HUES6 (cell line): Measurements from ENCODE around the gene CFAP251.

Experiments
- H3K27ac ChIP-seq: 2 replicates; pipeline ENCODE4 v1.7.0; 2013; ENCODE audit warnings: low read depth, mild to moderate bottlenecking, low read length, inconsistent platforms
- H3K27me3 ChIP-seq: 2 replicates; pipeline ENCODE4 v1.6.1; 2013; ENCODE audit warnings: low read length; ENCODE audit not compliant: control insufficient read depth, insufficient read depth
- H3K36me3 ChIP-seq: 2 replicates; pipeline ENCODE4 v1.6.1; 2013; ENCODE audit warnings: low read length; ENCODE audit not compliant: control insufficient read depth, insufficient read depth
- H3K4me1 ChIP-seq: 2 replicates; pipeline ENCODE4 v1.6.1; 2013; ENCODE audit warnings: low read length; ENCODE audit not compliant: control insufficient read depth, insufficient read depth
- H3K4me3 ChIP-seq: 2 replicates; pipeline ENCODE4 v1.5.1; 2013; ENCODE audit warnings: low read depth, low read length
- H3K9ac ChIP-seq: one replicate; pipeline ENCODE4 v1.6.1; 2013; ENCODE audit warnings: mild to moderate bottlenecking, low read length
- H3K9me3 ChIP-seq: 2 replicates; pipeline ENCODE4 v1.6.1; 2013; ENCODE audit warnings: low read depth, low read length; ENCODE audit not compliant: control insufficient read depth, insufficient read depth

The CFAP251 gene

DNA sequence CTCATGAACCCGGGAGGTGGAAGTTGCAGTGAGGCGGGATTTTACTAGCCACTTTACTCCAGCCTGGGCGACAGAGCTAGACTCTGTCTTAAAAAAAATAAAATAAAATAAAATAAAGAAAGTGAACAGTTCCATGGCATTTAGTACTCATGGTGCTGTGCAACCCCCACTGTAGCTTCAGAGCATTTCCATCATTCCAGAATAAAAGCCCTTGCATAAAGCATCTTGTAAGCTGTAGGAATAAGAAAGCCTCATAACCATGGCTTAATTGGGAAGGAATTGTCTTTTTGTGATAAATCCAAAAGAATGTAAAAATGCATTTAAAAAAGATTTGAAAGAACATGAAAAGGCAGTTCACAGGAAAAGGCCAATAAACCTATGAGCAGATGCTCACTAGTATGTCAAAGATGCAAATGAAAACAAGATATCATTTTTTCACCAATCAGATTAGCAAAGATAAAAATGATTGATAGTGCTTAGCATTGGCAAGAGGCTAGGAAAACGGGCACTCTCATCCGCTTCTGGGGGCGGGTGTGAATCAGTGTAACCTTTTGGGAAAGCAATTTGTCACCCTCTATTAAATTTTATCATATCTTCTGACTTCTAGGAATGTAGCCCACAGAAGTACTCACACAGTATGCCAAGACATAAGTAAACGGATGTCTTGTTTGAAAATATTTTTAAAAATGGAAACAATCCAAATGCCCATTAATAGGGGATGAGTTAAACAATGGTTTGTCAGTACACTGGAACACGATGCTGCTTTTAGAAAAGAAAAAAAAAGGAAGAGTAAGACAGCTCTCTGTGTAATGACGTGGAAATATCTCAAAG is 46.6 kb downstream of the CFAP251 start:
- Histone ChIP-seq H3K9ac (no peak overlapping the region), H3K4me3 (no peak overlapping the region), H3K36me3 (no peaks in the 10 kb centered on the region), H3K4me1 (no peaks in the 10 kb centered on the region), H3K9me3 (no peaks in the 10 kb centered on the region), H3K27ac (no peak overlapping the region), H3K27me3 (no peaks in the 10 kb centered on the region)

DNA sequence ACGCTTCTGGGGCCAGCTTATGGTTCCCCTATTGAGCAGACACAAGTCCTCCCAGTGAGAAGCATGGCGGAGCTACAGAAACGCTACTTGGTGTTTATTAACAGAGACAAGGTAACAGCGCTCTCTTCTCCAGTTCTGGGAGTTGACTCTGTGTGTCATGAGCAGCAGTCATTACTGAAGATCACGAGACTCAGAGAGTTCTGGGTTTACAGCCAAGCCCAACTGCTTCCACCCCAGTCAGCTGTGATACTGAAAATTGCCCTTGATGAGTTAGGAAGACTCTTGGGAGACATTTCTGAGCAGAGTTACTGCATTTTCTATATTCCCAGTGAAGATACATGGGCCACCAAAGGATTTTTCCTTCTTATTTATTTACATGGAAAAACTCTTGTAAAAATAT is 48.6 kb downstream of the CFAP251 start:
- Histone ChIP-seq H3K9me3 (no peaks in the 10 kb centered on the region), H3K36me3 (no peaks in the 10 kb centered on the region), H3K9ac (no peak overlapping the region), H3K4me3 (no peak overlapping the region), H3K4me1 (no peaks in the 10 kb centered on the region), H3K27me3 (no peaks in the 10 kb centered on the region), H3K27ac (no peak overlapping the region)

DNA sequence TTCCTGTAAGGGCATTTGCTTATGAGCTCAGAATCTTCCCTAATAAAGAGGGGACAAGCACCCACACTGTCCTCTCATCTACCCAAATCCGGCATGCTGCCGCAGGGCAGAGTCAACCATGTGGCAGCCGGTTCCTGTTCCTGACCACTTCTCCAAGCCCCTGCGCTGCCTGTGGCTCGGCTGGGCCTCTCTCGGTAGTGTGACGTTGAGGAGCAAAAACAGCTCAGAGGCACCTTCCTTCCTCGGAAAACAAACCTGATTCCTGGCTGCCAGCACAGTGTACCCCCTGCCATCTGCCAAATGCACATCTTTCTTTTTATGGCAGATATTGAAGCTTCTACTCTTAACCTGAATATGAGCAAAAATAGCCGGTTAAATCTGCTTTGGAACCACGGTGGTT is 50.5 kb downstream of the CFAP251 start:
- H3K27me3 ChIP-seq = no peaks in the 10 kb centered on the region
- no peak overlapping the region for H3K9ac ChIP-seq
- no peak overlapping the region for H3K4me3 ChIP-seq
- no peaks in the 10 kb centered on the region for H3K4me1 ChIP-seq
- H3K36me3 ChIP-seq = no peaks in the 10 kb centered on the region
- no peak overlapping the region for H3K27ac ChIP-seq
- H3K9me3 ChIP-seq = peaks cover 11% of the 10 kb centered on the region

DNA sequence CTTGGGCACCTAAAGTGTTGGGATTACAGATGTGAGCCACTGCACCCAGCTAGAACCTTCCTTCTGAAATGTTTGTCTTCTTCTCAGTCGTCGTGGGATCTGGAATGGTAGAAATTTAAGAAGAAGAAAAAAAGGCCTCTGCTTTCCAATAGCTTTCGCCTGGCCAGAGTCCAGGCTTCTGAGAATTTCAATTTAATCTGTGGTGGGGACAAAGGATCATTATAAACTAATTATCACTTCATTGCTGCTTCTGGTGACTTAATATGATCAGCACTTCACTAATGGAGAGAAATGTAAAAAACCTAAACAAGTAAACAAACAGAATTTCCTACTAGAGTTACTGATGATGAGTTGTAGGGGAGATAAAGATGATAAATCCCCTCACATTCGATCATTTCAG is 51.3 kb downstream of the CFAP251 start:
- Histone ChIP-seq H3K4me3 (no peak overlapping the region), H3K27ac (no peak overlapping the region), H3K36me3 (no peaks in the 10 kb centered on the region), H3K27me3 (no peaks in the 10 kb centered on the region), H3K4me1 (no peaks in the 10 kb centered on the region), H3K9me3 (peaks cover 16% of the 10 kb centered on the region), H3K9ac (no peak overlapping the region)

DNA sequence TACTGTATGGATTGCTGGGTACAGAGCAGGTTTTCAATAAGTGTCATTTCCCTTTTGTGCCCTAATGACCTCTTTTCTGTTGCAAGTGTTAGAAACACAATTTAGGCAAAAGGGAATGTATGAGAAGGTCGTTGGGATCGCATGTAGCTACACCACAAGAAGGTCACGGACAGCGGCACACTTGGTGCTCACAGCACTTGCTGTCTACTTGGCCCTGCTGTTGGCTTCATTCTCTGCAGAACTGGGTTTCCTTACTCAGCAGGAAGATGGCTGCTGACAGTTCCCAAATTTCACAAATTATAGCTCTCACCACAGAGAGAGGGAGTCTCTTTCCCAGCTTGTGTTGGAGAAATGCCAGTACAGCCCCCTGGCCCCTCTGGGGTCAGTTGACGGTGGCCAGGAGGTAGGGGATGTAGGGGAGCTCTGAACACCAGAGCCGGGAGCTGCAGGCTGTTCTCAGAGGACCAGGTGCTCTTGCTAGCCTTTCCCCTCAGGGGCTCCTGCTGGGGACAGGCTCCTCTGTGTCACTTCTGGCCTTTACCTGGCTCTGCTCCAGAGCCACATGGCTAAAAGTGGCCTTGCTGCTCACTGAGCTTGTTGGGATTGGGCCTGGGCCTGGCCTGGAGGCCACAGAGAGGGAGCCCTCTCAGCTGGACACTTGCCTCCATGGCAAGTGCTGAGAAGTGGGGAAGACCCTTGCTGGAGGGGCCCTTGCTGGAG is 52.3 kb downstream of the CFAP251 start:
- H3K4me3 ChIP-seq = no peak overlapping the region
- no peak overlapping the region for H3K9ac ChIP-seq
- no peaks in the 10 kb centered on the region for H3K4me1 ChIP-seq
- peaks cover 16% of the 10 kb centered on the region for H3K9me3 ChIP-seq
- H3K27me3 ChIP-seq = no peaks in the 10 kb centered on the region
- no peak overlapping the region for H3K27ac ChIP-seq
- no peaks in the 10 kb centered on the region for H3K36me3 ChIP-seq

DNA sequence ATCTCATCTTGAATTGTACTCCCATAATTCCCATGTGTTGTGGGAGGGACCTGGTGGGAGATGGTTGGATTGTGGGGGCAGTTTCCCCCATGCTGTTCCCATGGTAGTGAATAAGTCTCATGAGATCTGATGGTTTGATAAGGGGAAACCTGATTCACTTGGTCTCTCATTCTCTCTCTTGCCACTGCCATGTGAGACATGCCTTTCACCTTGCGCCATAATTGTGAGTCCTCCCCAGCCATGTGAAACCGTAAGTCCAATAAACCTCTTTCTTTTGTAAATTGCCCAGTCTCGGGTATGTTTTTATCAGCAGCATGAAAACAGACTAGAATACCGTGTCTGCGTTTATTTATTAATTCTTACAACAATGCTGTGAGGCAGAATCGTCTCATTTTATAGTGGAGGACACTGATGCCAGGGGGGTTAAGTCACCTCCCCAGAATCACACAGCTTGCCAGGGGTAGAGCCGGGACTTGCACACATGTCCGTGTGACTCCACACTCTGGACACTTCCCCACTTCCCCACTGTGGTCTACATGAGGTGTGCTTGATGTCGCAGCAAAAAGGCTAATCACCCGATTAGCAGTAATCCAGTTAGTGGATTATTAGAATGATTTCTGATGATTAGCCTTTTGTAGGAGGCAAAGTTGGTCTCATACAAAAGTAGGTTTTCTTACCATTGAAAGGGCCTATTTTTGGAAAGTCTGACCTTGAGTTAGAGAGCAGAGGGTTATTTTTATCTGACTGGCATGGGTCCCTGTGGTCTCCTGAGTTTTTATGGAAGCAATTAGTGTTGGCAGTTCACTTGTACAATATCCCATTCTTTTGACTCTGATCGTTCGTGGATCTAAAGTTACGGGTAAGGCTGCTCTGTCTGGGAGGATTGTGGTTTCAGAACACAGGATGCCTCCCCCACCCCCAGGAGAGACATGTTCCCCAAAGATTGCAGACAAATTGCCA is 55.9 kb downstream of the CFAP251 start:
- no peak overlapping the region for H3K4me3 ChIP-seq
- H3K27me3 ChIP-seq = no peaks in the 10 kb centered on the region
- H3K9ac ChIP-seq = no peak overlapping the region
- H3K27ac ChIP-seq = no peak overlapping the region
- H3K9me3 ChIP-seq = peaks cover 16% of the 10 kb centered on the region
- H3K4me1 ChIP-seq = no peaks in the 10 kb centered on the region; the same call in 1 of the 2 replicates
- H3K36me3 ChIP-seq = no peaks in the 10 kb centered on the region

DNA sequence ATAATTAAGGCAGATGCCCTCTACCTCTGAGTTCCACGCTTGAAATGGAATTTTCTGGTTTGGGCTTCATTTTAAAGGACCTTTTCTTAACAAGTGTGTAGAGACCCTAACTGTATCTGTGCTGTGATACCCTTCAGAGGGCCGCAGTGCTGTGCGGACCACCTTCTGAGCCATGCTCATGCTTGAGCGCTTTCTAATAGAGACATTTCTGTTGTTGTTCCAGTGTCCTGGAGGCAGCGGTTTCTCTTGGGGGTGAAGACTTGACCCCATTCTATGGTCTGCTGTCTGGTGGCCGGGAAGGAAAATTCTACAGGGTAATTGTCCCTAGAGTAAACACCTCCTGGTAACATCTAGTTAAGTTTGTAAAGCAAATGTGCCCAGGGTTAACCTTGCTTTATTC is 56.6 kb downstream of the CFAP251 start:
- Histone ChIP-seq H3K36me3 (no peaks in the 10 kb centered on the region), H3K4me1 (no peaks in the 10 kb centered on the region; the same call in 1 of the 2 replicates), H3K27ac (no peak overlapping the region), H3K9ac (no peak overlapping the region), H3K4me3 (no peak overlapping the region), H3K27me3 (no peaks in the 10 kb centered on the region), H3K9me3 (peaks cover 16% of the 10 kb centered on the region)

DNA sequence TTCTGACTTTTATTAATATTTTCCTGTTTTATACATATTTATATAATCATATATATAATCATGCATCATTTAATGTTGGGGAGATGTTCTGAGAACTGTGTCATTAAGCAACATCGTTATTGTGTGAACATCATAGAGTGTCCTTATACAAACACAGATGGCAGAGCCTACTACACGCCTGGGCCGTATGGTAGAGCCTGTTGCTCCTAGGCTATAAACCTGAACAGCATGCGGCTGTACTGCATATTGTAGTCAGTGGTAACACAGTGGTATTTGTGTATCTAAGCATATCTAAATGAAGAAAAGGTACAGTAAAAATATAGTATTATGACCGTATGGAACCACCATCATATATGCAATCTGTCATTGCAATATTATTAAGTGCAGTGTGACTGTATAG is 58.6 kb downstream of the CFAP251 start:
- Histone ChIP-seq H3K4me3 (no peak overlapping the region), H3K9ac (no peak overlapping the region), H3K27me3 (no peaks in the 10 kb centered on the region), H3K9me3 (peaks cover 16% of the 10 kb centered on the region), H3K27ac (no peak overlapping the region), H3K4me1 (peaks cover 3% of the 10 kb centered on the region), H3K36me3 (no peaks in the 10 kb centered on the region)

DNA sequence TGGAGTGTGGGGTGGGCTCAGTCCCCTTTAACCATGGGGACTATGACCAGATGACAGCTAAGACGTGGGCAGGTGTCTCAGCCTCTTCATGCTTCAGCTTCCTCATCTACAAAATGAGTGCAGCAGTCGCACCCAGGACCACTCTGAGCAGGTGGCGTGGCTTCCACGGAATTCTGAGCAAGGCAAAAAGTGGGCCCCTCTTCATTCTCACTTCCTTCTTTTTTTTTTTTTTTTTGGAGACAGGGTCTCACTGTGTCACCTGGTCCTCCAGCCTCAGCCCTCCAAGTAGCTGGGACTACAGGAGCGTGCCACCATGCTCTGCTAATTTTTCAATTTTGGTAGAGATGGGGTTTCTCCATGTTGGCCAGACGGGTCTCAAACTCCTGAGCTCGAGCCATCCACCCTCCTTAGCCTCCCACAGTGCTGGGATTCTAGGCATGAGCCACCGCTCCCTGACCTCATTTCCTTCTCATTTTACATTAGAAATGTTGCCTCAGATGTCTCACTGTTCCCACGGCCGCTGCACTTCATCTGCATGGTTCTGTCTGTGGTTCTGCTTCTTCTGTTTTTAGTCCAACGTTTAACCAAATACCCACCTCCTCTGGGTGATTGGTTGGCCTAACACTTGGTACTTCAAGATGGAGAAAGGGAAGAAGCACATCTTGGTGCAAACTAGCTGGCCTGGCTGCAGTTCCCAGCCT is 61.9 kb downstream of the CFAP251 start:
- Histone ChIP-seq H3K36me3 (no peaks in the 10 kb centered on the region), H3K4me3 (no peak overlapping the region), H3K4me1 (peaks cover 3% of the 10 kb centered on the region), H3K27me3 (no peaks in the 10 kb centered on the region), H3K9me3 (no peaks in the 10 kb centered on the region), H3K9ac (no peak overlapping the region), H3K27ac (no peak overlapping the region)

DNA sequence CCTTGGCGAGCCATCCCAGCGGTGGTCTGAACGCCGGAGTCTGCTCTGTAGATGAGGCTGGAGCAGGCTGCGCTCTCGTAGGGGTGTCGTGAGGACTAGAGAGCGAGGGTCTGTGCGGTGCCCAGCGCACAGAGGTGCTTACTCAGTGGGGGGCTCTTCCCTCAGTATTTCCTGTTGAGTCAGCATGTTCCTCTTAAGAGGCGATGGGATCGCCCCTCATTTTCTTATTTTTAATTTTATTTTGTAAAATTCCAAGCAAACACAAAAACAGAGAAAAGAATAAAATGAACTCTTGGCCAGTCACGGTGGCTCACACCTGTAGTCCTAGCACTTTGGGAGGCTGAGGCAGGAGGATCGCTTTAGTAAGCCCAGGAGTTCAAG is 62.5 kb downstream of the CFAP251 start:
- Histone ChIP-seq H3K27ac (no peak overlapping the region), H3K36me3 (no peaks in the 10 kb centered on the region), H3K4me1 (peaks cover 3% of the 10 kb centered on the region), H3K4me3 (no peak overlapping the region), H3K9ac (no peak overlapping the region), H3K27me3 (no peaks in the 10 kb centered on the region), H3K9me3 (no peaks in the 10 kb centered on the region)
